MM.1S (cell line): ENCODE data around the gene PPP1R9B.

Source experiments
- EZH2 ChIP-seq: fragments of 300-600 bp; sonication (generic); optimal IDR thresholded peaks from 2 replicates; pipeline ENCODE3; 2017; ENCODE audit warnings: low read depth, mild to moderate bottlenecking, antibody characterized with exemption, low read length, mixed read lengths
- TF ChIP-seq, protein P1 (sequence below): fragments of 300-600 bp; sonication (generic); IDR thresholded peaks from 2 replicates; pipeline ENCODE4 v1.5.1; 2016; ENCODE audit warnings: antibody characterized with exemption, low read length, mixed read lengths

DNA sequence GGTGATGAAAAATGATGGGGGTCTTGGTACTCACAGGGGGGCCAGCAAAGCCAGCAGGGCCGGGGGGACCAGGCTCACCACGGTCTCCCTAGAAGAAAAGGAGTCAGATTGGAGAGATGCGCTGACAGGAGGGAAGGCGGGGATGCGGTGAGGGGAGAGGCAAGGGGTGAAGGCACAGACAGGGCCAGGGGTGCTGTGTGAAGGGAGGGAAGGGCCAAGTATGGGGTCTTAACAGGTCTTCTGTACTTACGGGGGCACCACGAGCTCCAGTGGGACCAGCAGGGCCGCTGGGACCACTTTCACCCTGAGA, 39.8 kb upstream of the PPP1R9B start:
- TF ChIP-seq, protein P1, sequence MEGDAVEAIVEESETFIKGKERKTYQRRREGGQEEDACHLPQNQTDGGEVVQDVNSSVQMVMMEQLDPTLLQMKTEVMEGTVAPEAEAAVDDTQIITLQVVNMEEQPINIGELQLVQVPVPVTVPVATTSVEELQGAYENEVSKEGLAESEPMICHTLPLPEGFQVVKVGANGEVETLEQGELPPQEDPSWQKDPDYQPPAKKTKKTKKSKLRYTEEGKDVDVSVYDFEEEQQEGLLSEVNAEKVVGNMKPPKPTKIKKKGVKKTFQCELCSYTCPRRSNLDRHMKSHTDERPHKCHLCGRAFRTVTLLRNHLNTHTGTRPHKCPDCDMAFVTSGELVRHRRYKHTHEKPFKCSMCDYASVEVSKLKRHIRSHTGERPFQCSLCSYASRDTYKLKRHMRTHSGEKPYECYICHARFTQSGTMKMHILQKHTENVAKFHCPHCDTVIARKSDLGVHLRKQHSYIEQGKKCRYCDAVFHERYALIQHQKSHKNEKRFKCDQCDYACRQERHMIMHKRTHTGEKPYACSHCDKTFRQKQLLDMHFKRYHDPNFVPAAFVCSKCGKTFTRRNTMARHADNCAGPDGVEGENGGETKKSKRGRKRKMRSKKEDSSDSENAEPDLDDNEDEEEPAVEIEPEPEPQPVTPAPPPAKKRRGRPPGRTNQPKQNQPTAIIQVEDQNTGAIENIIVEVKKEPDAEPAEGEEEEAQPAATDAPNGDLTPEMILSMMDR = no peak
- TF ChIP-seq EZH2 = no peak
